Neural progenitor cell (in vitro differentiated cells): ENCODE results near the gene DNAH14.

ENCODE experiments used
- CTCF ChIP-seq: fragments of 200-600 bp; sonication (generic); IDR thresholded peaks from 2 replicates; pipeline ENCODE4 v1.5.1; 2017; ENCODE audit warnings: antibody characterized with exemption, mild to moderate bottlenecking
- EZH2 ChIP-seq: fragments of 200-600 bp; sonication (generic); IDR thresholded peaks from 2 replicates; pipeline ENCODE4 v1.6.1; 2017; ENCODE audit warnings: antibody characterized with exemption, mild to moderate bottlenecking, moderate library complexity
- EZH2phosphoT487 ChIP-seq: fragments of 200-600 bp; sonication (generic); IDR thresholded peaks from 2 replicates; pipeline ENCODE4 v1.6.1; 2017; ENCODE audit warnings: antibody characterized with exemption

- TF ChIP-seq EZH2: no peak
- TF ChIP-seq CTCF: no peak
- TF ChIP-seq EZH2phosphoT487: no peak
Measured at GRCh38 chr1:225388372-225388771, 458.9 kb downstream of the DNAH14 start.
